Activated T-cell treated with anti-CD3 and anti-CD28 coated beads for 48 hours (primary cell): Measurements from ENCODE around the gene GNAS-AS1.

Experiments used
- DNase-seq: peaks from one replicate; pipeline ENCODE4 v3.0.0-alpha.2; 2020; ENCODE audit warnings: low read depth

GNAS-AS1 gene

DNA sequence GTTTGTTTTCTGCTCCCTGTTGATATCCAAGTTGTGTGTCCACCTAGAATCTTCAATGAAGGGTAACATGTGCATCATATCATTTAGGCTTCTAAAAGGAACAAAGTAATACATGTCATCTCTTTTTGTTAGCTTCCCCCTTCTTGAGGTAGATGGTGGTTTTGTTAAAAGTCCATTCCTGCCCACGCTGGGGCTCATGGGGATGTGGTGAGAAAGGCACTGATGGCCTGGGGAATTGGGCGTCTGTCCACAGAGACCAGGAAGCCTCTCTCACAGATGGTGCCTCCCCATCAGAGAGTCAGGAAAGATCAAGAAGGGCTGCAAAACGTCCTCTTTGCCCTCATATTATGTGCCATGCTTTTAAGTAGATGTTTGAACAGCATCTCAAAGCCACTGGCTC lies 34.3 kb upstream of the GNAS-AS1 start:
- DNase-seq, result no peak

DNA sequence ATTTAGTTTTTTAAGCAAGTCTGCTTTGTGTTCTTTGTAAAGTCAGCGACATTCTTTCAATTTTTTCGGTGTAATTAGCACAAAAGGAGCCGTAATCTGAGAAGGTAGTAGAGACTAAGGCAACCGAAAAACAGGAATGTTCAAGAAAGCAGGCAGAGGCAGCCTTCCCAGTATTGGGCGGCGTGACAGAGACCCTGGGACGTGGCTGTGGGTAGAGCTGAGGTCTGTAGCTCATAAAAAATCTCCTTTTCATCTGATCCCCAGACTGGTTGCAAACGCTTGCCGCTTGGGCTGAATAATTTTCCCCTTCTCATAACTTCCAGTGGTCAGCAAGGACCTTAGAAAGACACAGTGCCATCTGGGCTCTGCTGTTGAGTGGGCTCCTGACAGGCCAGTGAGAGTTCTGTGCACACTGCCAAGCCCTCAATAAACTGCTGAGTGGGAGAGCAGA lies 32.6 kb upstream of the GNAS-AS1 start:
- DNase-seq, result no peak

DNA sequence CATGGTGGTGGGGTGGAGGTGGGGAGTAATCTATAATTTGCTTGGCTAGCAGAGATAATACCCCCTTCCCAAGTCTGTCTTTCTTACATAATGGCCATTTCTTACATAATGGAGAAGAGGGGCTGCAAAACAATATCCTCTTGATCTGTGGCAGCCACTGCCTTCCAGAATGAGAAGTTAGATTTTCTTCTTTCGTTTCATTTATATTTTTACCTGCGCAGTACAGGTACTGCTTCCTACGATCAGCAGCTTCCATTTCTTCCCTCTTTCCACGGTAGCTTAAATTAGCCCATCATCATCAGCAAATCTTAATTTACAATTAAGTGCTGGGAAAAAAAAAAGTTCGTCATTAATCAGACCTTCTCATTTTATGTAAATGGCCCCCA lies 32.0 kb upstream of the GNAS-AS1 start:
- no peak for DNase-seq

DNA sequence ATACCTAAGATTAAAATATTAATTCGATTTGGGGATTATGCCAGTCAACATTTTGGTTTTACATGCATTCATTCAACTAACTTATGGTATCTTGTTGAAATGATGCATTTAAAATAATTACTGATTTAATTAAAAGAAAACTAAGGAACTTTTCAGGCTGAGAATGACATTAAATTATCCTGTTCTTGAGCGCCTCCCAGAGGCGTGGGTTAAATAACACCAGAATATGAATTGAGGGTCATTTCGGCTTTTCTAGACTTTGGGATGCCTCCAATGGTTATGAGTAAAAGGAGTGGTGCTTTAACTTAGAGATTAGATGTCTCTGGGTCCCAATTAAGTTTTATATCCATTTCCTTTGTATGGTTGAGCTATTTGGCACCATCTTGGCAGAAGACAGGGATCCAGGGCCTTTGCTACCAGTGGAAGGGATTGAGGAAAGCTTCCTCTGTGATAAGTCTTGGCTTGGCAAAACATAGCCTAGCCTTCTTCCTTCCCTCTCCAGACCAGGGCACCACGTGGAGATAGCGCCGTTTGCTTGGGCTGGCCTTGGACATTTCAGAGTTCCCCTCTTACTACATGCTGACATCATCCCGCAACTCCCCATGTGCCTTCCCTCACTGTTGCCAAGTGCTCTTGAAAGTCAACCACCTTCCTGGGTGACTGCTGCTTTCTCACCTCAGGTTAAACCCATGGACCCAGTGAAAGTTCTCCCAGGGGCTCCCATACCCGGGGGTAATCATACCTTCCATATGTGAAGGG lies 30.5 kb upstream of the GNAS-AS1 start:
- no peak for DNase-seq

DNA sequence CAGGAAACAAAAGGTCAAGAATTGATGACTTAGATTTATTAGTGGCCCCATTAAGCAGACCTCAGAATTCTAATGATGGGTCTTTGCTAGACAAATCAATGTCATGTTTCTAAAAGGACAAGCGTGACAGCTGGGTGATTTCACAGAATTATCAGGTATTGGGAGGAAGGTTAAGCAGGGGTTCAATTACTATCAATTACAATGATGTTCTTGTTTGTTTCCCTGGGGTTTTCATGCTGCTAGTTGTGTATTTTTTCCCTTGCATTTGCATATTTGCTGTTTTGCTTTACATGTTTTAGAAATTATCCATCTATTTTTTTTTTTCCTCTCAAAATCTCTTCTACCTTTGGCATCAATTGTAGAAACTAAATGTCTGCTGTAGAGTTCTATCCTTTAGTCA lies 29.7 kb upstream of the GNAS-AS1 start:
- no peak for DNase-seq

DNA sequence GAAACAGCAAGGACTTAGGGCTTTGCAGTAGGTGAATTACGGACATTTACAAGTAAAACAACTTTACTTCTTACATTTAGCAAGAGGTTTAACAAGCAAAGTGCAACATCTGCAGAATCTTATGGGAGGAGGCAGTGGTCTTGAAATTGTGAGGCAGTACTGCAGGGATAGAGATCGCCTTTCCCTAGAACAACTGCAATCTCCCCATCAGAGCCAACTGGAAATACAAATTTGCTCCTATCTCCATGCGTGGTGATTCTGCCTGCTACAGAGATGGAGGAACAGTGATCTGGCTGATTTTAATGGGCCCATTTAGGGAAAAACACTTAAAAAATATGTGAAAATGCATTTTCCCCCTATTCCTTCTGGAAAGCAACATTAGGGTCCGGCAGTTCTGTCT lies 27.7 kb upstream of the GNAS-AS1 start:
- no peak for DNase-seq

DNA sequence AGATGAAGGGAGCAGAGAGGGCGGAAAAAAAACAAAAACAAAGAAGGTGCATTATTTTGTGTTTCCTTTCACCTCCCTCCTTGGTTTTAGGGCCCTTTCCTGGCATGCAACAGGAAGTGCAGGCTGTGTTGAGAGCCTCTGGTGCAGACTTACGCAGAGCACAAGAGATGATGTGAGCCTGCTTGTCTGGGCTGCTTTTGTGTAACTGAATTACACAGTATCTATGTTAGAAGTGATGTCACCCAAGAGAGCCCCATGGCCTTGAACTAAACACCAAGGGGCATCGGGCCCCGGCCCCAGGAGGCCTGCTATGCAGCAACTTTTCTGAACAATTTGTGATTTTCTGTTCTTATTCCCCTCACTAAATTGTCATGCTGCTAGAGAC lies 27.3 kb upstream of the GNAS-AS1 start:
- DNase-seq, result no peak

DNA sequence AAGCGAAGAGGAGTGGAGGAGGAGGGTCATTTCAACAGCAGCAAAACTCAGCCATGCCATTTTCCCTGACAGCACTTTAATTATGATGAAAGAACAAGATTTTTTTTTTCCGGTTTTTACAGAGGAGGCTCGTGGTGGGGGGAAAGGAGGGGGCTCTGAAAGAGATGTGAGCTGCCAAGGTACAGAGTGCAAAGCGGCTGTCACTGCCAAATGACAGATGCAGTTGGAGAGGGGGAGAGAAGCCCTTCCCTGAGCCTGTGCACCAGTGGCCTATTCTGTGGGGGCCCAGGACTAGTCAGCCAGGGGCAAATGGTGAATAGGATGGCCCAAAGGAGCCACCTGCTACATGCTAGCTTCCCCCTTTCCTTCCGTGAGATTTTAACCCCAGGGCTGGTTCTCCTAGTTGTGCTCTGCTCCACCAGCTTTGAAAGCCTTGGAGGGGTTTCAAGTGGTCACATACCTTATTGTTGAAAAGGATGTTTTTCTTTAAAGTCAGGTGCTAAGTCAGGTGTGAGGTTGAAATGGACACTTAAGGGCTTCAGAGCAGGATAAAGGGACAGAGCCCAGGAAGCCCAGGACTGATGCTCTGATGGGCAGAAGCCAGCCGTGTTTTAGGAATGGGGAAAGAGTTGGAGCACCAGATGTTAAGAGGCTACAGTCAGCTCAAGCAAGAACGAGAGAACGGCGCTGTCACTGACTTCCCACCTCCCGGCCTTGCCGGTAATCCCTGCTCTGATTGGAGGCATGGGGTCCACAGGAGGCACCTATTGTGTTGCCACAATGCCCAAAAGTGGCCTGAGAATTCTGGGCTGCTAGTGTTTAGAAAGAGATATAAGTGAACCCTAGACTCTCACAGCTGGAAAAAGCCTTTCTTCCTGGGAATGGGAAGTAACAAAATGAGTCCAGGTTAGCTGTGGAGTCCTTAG lies 26.6 kb upstream of the GNAS-AS1 start:
- no peak for DNase-seq

DNA sequence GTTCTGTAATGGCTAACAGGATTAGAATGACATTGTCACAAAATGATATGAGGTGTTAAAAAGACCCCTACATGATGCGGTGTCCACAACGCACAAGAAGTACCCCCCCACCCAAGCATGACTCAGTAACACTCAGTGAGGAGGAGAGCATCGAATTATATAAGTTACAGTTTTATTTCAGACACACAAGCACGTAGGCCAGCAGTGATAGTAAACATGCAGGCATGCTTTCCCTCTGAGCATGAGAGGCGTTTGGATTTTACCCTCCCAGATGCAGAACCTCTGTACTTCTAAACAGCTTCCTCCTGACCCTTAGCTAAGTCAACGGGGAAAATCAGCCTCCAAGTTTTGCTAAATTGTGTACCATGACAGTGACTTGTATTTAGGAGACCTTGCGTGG lies 25.7 kb upstream of the GNAS-AS1 start:
- no peak for DNase-seq

DNA sequence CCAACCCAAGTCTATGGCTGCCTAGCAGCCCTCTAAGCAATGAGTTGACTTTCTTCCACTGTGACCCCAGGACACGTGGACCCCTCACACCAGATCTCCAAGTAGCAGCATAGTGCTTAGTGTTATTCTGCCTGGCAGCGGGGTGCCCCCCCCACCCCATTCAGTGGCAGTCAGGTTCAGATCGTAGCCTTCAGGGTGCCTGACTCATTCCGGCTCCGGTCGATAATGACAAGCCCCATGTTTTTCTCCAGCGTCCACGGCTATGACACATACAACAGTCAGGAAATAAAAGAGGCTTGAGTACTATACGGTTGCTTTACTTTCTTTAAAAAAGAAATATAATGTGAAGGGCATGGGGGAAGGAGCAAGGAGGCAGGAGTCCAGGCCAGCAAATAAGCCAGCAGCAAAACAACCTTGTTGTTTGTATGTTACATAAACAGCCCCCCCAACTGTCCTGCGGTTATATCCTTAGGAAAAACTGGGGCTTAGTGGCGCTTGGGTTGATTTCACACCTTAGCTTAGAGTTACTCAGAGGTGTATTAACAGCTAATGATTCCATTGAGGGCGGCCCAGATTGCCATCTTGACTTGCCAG lies 24.9 kb upstream of the GNAS-AS1 start:
- DNase-seq, result no peak

DNA sequence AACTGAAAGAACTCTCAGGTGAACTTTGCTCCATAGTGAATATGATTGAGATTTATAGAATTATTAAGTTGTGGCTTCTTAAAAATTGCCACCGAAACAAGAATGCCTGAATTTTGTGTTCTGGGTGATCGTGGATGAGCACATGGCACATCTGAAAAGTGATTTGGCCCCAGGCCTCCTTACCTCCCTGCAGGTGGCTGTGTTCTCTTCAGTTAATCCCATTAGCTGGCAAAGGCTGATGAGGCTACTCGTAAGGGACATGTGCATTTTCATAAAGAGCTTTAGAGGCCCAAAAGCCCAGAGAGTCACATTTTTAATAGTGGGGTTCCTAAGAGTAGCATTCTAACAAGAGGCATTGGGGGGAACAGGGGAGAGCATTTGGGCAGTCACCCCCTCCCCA lies 24.4 kb upstream of the GNAS-AS1 start:
- no peak for DNase-seq

DNA sequence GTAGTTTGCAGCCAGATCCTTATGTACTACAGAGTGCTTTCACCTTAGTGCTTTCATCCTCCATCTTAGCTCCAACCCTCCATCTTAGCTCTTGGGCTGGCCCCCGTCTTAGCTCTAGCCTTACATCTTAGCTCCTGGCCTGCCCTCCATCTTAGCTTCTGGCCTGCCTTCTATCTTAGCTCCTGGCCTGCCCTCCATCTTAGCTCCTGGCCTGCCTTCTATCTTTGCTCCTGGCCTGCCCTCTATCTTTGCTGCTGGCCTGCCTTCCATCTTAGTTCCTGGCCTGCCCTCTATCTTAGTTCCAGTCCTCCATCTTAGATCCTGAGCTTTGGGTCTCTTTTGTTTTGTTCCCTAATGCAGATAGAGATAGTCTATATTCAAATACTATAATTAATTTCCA lies 23.8 kb upstream of the GNAS-AS1 start:
- no peak for DNase-seq

DNA sequence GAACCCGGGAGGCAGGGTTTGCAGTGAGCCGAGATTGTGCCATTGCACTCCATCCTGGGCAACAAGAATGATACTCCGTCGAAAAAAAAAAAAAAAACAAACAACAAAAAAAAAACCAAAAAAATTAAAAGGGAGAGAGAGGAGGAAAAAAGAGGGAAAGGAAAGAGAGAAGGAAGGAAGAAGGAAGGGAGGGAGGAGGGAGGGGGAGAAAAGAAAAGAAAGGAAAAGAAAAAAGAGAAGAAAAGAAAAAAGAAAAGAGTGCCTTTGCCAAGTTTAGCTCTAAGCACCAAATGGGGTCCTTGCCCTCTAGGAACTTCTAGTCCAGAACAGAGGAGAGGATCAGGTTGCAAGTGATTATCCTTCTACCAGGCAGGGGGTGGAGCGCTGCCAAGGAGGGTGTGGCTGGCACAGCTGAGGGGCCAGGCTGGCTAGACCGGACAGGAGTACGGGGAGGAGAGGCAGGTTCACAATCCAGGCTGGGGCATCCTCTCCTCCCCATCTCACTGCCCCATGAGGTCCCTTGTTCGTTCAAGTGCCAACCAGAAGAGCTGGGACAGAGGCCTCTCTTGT lies 20.9 kb upstream of the GNAS-AS1 start:
- no peak for DNase-seq

DNA sequence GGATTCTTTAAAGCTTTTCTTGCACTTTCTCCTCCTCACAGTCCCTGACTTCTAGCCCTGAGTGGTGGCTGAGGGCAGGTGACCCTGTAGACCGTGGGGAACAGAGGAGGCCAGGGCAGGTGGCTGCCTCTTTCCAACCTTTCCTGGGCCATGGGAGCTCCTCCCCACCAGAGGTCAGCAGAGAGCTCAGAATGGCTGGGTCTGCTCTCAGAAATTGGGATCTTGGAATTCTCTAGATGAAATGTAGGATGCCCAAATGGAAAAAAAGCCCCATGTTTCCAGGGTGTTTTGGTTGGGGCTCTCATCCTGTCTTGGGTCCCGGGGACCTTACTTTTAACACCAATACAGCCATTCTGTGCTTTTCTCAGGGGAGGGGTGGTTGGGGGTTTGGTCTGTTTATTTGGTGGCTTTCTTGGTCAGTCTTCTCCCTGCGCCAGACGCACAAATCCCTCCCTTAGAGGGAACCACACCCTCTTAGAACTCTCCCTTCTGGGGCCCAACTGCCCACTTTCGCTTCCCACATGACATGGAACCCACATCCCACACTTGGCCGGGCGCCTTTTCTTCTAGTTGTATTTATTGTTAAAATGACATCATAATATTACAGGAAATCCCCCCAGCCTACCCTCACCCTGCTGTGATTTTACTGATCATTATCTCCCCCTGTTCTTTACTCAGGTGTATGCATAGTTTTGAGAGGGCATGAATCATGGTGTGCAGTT lies 19.8 kb upstream of the GNAS-AS1 start:
- no peak for DNase-seq

DNA sequence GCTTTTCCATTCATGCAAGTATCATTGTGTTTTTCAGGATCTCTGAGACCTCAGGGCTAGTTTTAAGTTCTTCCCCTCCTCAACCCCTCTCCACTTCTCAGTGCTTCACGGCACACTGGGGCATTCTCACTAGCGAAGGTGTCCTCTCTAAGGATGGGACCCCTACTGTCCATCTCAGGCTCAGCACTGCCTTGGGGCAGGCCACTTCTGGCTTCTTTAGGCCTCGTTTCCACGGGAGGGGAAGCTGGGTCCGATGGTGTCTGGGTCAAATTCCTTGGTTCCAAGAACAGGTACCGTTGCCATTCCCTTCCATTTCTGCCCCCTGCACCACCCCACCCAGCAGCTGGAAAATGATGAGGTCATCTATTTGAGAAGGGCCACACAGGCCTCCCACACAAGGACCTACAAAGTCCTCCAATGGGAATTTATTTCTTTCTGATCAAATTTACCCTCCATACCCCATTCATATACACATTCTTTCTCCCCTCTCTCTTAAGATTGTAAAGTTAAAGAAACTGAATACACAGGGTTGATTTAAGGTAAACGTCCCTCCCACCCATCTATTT lies 19.0 kb upstream of the GNAS-AS1 start:
- no peak for DNase-seq

DNA sequence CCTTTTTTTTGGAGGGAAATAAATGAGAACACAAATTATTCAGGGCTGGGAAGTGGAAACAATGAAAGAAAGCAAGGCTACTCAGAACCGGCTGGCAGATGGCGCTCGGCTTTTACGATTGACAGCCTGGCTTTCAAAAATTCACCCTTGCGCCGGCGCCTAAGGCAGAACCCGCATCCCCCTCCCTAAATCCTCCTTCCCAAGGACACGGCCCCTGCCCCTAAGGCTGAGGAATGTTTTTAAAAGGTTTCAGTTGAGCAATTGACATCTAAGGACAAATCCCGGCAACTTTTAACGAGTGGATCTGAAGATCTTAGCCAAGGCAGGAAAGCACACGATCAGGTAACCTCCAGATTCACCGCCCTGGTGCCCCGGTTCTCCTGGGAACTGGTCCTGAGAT lies 18.1 kb upstream of the GNAS-AS1 start:
- no peak for DNase-seq

DNA sequence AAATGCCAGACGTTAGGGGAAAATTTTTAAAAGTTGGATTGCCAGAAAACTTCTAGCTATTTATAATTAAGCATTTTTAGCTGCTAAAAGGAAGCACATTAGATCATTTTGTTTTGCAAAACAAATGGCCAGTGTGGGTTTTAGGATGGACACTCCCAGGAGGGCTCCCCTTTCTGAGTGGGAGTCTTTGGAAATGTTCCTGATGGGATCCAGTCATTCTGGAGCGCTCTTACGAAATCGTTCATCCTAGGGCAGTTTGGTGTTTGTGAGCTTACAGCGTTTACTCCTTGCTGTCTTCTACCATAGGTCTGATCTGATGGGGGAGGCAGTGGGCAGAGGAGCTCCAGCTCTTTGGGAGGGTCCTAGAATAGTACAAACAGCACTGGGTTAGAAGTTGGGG lies 16.5 kb upstream of the GNAS-AS1 start:
- no peak for DNase-seq

DNA sequence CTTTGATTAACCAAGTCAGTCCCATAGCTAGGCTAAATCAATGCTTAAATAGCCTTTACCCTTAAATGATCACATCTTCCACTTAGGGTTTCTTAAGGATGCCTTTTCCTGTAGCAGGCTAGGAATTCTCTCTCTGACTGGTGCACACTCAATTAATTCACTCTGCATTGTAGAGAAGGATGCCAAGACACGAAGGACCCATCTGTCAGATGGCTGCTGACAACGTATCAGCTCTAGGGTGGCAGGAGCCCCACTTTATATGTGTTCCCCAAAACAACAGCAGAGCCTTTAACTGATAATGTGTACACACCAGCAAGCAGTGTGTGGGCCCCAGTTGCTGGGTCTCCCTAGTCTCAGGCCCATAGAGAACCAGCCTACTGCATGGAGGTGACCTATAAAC lies 15.1 kb upstream of the GNAS-AS1 start:
- no peak for DNase-seq

DNA sequence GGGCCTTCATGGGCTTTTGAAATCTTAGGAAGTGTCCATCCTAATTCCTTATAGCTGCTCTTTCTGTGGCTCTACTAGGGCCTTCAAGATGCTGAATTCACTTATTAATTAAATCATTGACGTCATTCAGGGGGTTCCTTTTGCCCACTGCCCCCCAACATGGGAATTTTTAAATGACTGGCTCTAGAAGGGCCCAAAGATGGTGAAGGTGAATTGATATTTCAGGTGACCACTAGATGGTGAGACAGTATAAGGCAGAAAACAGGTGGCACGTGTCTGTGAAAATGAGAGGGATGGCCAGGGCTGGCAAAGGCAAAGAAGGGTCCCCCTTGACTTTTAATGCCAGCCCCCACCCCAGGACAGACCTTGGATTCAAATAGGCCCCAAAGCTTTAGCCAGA lies 13.6 kb upstream of the GNAS-AS1 start:
- DNase-seq, result no peak

DNA sequence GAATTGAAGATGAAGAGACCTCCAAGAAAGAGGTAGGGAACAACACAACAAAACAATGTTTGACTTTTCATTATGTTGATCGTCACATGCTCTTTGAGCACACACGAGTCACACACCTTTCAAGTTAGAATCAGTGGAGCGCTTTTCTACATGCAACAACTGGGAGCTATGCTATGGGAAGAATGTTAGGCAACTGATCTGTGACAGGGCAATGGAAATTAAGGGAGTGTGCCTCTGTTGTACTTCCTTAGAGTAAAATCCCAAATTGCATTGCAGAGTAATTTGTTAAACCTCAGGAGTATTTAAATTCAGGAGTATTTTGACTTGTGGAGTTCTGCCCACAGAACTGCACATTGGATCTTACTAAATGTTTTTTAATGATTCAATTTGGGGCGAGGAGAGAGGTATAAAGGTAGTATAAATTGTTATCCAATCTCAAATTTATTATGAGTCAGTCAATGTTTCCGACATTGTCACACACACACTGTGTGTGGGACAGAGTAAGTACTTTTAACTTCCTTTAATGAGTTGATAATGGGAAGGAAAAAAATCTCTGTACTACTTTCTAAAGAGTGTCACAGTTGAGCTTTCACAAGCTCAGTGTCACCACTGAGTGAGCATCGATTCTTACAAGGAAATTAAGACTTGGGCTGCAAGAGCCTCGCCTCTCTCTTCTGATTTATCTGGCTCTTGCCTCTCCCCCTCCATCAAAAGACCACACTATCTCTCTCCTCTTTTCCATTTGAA lies 12.5 kb upstream of the GNAS-AS1 start:
- no peak for DNase-seq
